ENCODE results near the gene RAPGEF5. TPM values are rescaled to one million over a fixed set of nuclear protein-coding genes. Genes with fewer than 3 reads are reported as not detected.

The RAPGEF5 gene
- total RNA-seq, 1 donor from 2014 or later: 0.27 TPM

DNA sequence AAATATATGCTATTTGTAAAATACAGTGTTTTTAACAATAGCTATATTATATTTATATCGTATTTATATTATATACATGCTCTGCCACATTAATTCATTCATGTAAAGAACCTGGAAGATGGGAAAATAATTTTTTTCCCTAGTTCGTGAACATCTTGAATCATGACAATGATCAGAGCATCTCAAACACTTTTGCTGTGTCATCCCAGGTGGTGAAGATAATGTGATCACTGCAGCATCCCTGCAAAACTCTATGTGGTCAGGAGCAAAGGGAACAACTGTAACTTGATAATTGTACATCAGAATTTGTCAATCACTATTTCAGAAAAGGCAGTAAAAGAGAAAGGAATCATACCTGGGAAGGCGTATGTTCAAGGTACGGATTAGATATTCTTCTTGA is 39.3 kb downstream of the RAPGEF5 start:
- intact Hi-C loops (cut with micrococcal nuclease): no loop called here

GRCh38 chr7:22316914-22317313 is 40.0 kb downstream of the RAPGEF5 start:
- intact Hi-C loops (cut with micrococcal nuclease): no loop called here

GRCh38 chr7:22307816-22308215 is 49.1 kb downstream of the RAPGEF5 start:
- intact Hi-C loops (cut with micrococcal nuclease): no loop called here

GRCh38 chr7:22305706-22306105 is 51.2 kb downstream of the RAPGEF5 start:
- intact Hi-C loops (cut with micrococcal nuclease): no loop called here

DNA sequence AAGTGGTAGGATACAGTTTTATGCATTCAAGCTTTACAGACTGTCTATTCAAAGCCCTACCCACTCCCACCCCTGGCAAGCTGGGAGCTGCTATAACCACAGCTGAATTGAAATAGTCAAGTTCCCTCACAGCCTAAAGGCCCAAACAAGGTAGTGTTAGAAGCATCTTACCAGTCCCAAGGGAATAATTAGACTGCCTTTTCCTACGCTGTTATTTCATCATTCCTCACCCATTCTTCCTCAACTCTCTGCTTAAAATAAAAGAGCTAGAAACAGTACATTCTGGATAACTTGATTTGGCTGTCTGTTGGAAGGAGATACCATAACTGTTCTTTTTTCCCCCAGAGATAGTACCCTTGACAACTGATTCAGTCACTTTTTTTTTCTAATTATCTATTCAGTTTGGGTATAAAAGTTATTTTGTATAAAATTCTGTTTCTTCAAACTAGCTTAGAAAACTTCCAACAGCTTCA is 54.0 kb downstream of the RAPGEF5 start:
- intact Hi-C loops (cut with micrococcal nuclease): no loop called here

- intact Hi-C loops (cut with micrococcal nuclease): no loop called here
Measured at GRCh38 chr7:22302193-22302592, 54.8 kb downstream of the RAPGEF5 start.

DNA sequence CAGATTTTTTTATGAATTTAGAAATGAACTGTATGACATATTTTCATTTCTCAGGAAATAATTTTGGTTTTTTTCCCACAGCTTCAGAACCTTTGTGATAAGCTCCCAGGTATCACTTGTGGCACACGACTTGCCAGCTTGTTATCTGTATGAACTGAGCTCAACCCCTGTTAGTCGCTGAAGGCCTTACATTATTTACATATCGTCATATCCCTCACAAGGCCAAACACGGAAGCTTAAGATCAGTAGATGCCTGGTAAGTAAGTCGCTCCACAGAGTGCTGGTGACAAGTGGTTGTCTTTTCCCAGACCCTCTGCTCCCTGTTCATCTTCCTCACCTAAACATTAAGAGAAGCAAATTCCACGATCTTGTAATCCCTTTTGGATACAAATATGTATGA is 55.2 kb downstream of the RAPGEF5 start:
- intact Hi-C loops (cut with micrococcal nuclease): no loop called here

DNA sequence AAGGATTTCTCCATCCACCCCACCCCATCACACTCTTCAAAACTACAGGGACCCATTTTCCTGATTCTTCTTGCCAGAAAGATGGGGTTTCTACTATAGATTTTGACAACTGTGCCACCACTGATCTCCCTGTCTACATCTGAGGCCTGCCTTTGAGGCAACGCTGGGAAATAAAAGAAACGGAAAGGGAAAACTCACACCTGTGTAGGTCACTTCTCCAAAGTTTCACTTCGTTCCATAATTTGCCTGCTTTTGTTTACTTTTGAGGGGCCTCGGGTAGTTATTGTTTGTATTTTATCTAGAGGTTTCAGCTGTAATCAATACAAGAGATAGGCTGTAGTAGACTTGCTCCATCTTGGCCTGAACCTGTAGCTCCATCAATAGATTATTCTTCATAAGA is 56.1 kb downstream of the RAPGEF5 start:
- intact Hi-C loops (cut with micrococcal nuclease): no loop called here

DNA sequence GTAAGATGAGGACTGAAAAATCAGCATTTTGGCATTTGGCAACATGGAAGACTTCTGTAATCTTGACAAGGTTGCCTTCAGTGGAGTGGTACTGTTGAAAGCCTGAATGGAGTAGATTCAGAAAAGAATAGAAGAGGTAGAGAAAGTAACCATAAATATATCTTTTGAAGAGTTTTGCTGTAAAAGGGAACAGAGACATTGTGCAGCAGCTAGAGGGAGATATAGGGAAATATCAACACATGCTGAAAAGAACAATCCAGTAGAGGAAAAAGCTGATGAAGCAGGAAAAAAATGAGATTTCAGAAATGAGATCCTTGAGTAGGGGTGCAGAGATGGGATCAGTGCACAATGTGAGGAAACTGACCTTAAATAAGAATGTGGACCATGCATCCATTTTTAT is 60.0 kb downstream of the RAPGEF5 start:
- intact Hi-C loops (cut with micrococcal nuclease): loop anchor here (2.0 to 5.0 kb wide), 2 partner anchors 185 to 192 kb away; no protein-coding TSS in a partner anchor

DNA sequence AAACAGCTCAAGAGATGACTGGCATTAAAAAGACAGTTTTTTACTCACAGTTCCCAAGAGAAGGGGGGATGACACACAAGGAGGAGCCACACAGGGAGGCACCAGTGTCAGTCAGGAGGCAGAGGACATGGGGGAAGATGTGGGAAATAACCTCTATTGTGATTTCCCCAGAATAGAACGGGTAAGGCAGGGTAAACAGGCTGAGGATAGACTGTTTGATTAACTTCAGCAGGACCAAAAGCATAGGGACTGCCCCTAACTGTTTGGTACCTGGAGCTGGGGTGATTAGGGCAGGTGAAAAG is 60.7 kb downstream of the RAPGEF5 start:
- intact Hi-C loops (cut with micrococcal nuclease): loop anchor here (2.0 to 5.0 kb wide), 2 partner anchors 184 to 193 kb away; no protein-coding TSS in a partner anchor

- intact Hi-C loops (cut with micrococcal nuclease): loop anchor here (2.0 to 5.0 kb wide), 2 partner anchors 183 to 193 kb away; no protein-coding TSS in a partner anchor
Measured at GRCh38 chr7:22295402-22296264, 61.3 kb downstream of the RAPGEF5 start.

- intact Hi-C loops (cut with micrococcal nuclease): no loop called here
Measured at GRCh38 chr7:22292531-22292930, 64.4 kb downstream of the RAPGEF5 start.

GRCh38 chr7:22291977-22292376 is 65.0 kb downstream of the RAPGEF5 start:
- intact Hi-C loops (cut with micrococcal nuclease): no loop called here

GRCh38 chr7:22288202-22288601 is 68.8 kb downstream of the RAPGEF5 start:
- intact Hi-C loops (cut with micrococcal nuclease): no loop called here

- intact Hi-C loops (cut with micrococcal nuclease): no loop called here
Measured at GRCh38 chr7:22287412-22287811, 69.5 kb downstream of the RAPGEF5 start.

DNA sequence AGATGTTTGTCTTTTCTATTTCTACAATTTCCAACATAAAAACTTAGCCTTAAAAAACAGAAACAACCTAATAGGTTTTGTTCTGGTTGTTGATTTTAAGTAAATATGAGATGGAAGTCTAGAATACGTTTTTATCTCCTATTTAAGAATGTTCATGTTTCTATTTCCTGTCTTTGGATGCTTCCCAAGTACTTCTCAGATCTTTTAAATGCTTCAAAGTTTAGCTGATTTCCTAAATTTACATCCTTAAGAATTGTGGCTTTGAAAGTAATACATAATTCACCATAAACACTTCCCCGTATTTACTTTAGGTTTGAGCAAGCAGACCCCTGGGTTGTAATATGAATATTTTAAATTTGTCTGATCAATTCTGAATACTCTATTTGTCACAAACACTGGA is 70.5 kb downstream of the RAPGEF5 start:
- intact Hi-C loops (cut with micrococcal nuclease): no loop called here

DNA sequence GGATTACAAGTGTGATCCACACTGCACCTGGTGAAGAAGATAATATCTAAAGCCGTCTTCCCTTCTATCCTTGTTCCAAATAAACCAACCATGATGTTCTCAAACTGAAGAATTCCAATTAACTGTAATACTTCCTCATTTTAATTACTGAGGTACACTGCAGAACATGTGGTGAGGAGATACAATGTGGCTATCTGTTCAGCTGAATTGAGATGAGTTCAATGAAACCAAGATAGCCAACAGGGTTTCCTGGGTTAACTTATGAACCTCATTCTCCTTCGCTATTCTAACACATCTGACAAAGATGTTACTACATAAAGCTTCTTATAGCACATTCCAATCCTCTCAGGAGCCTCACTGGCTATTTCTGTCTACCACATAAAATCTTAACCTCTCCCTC is 75.5 kb downstream of the RAPGEF5 start:
- intact Hi-C loops (cut with micrococcal nuclease): no loop called here

DNA sequence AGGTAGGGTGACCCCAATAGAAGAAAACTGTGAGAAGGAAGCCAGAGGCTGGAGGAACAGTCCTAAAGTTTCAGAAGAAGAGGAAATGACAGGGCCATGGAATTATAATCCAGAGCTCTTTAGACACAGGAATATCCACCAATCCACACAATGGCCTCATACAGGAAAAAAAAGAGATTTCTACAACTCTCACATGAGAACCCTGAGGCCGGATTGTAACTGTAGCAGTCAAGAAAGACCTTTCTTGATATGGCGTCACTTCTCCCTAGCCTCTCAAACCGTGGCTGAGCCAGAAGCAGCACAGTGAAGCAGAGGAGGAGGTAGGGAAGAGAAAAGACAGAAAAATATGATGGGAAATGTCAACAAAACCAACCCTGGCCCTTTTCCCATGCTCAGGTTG is 76.9 kb downstream of the RAPGEF5 start:
- intact Hi-C loops (cut with micrococcal nuclease): no loop called here

- intact Hi-C loops (cut with micrococcal nuclease): no loop called here
Measured at GRCh38 chr7:22278660-22279059, 78.3 kb downstream of the RAPGEF5 start.

GRCh38 chr7:22277375-22277774 is 79.6 kb downstream of the RAPGEF5 start:
- intact Hi-C loops (cut with micrococcal nuclease): no loop called here

DNA sequence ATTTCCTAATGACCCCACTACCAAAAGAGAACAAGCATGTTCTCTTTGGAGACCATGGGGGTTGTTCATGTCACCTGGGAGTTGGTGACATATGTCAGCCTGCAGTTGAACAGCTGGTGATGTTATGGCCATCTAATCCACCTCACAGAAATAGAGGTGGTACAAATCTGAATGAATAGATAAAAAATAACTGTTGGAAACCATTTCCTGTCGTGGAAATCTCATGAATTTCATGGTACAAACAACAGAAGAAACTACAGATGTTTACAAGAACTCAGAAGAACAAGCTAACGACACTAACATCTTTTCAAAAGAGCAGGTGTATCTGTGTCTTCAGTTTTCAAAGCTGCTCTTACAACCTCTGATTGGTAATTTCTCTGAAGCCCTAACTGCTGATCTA is 81.3 kb downstream of the RAPGEF5 start:
- intact Hi-C loops (cut with micrococcal nuclease): no loop called here

GRCh38 chr7:22271311-22271710 is 85.6 kb downstream of the RAPGEF5 start:
- intact Hi-C loops (cut with micrococcal nuclease): no loop called here

DNA sequence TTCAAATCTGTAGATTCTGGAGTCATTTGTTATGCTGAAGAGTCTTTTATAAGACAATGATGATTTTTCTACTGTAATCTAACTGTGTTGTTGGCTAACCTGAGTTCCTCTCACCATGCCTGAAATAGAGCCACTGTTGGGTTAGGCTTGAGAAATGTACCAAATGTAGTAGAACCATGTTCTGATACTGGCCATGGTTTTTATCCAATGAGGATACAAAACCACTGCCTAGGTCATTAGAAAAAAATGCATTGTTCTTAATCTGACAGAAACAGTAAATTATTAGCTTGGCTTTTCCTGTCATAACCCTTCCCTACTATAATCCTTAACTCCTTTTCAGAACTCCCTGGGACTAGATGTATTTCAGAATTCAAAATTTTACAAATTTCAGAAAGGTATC is 86.6 kb downstream of the RAPGEF5 start:
- intact Hi-C loops (cut with micrococcal nuclease): no loop called here

Measured in T-helper 2 cell treated with Interferon-gamma antibody and Interleukin-4, amounts not matched to agents 100 ng/mL and 5 ng/mL, for 36 hours (primary cell).